Neutrophil (primary cell): ENCODE results near the gene SUMF1.

Experiments used
- H3K27ac ChIP-seq: fragments of 200-600 bp; sonication (generic); 2 replicates; pipeline ENCODE4 v1.5.1; 2016; ENCODE audit warnings: mild to moderate bottlenecking, moderate library complexity
- H3K27me3 ChIP-seq: fragments of 200-600 bp; sonication (generic); 2 replicates; pipeline ENCODE4 v1.6.0; 2016; ENCODE audit warnings: mild to moderate bottlenecking
- H3K36me3 ChIP-seq: fragments of 200-600 bp; sonication (generic); 2 replicates; pipeline ENCODE4 v1.5.1; 2017
- H3K4me1 ChIP-seq, 2 experiments: fragments of 200-600 bp in 1 of 2; sonication (generic) in 1 of 2; 1 replicate in 1 of 2; 2 replicates in 1 of 2; pipeline versions ENCODE4 v1.5.1 to v1.6.1; 2013 to 2016; ENCODE audit warnings: low read depth in 1 of 2, low read length in 1 of 2, mild to moderate bottlenecking in 1 of 2, moderate library complexity in 1 of 2; ENCODE audit not compliant: control insufficient read depth in 1 of 2, insufficient read depth in 1 of 2
- H3K4me3 ChIP-seq, 2 experiments: fragments of 200-600 bp in 1 of 2; sonication (generic) in 1 of 2; 1 replicate in 1 of 2; 2 replicates in 1 of 2; pipeline ENCODE4 v1.5.1; 2013 to 2016; ENCODE audit warnings: low read depth in 1 of 2, low read length in 1 of 2, mild to moderate bottlenecking in 1 of 2, moderate library complexity in 1 of 2
- H3K9me3 ChIP-seq: fragments of 200-600 bp; sonication (generic); 2 replicates; pipeline ENCODE4 v1.5.1; 2016
- CTCF ChIP-seq: fragments of 200-600 bp; sonication (generic); IDR thresholded peaks from 2 replicates; pipeline ENCODE4 v1.5.1; 2016; ENCODE audit warnings: antibody characterized with exemption

The SUMF1 gene

GRCh38 chr3:4351872-4352271, 115.2 kb downstream of the SUMF1 start:
- H3K4me3 ChIP-seq = no peak overlapping the region
- no peak overlapping the region for H3K27ac ChIP-seq
- no peaks in the 10 kb centered on the region for H3K36me3 ChIP-seq
- no peak for TF ChIP-seq CTCF
- no peaks in the 10 kb centered on the region for H3K9me3 ChIP-seq
- peaks cover 0 to 4% of the 10 kb centered on the region in 2 experiments for H3K4me1 ChIP-seq
- no peaks in the 10 kb centered on the region for H3K27me3 ChIP-seq

GRCh38 chr3:4351164-4351855, 115.8 kb downstream of the SUMF1 start:
- Histone ChIP-seq H3K9me3 (no peaks in the 10 kb centered on the region), H3K4me1 (peaks cover 0 to 10% of the 10 kb centered on the region in 2 experiments), H3K27ac (no peak overlapping the region), H3K4me3 (peak overlapping the region; percentile 9 to 42), H3K36me3 (no peaks in the 10 kb centered on the region), H3K27me3 (no peaks in the 10 kb centered on the region)
- no peak for TF ChIP-seq CTCF

GRCh38 chr3:4350789-4351163, 116.3 kb downstream of the SUMF1 start:
- H3K36me3 ChIP-seq = no peaks in the 10 kb centered on the region
- H3K4me3 ChIP-seq = peak overlapping the region; percentile 9 to 42
- peak; percentile 50 for TF ChIP-seq CTCF
- H3K27ac ChIP-seq = no peak overlapping the region
- no peaks in the 10 kb centered on the region for H3K9me3 ChIP-seq
- H3K27me3 ChIP-seq = no peaks in the 10 kb centered on the region
- H3K4me1 ChIP-seq = peaks cover 0 to 15% of the 10 kb centered on the region in 2 experiments

GRCh38 chr3:4343258-4343657, 123.8 kb downstream of the SUMF1 start:
- H3K36me3 ChIP-seq = no peaks in the 10 kb centered on the region
- peaks cover 0 to 20% of the 10 kb centered on the region in 2 experiments for H3K4me1 ChIP-seq
- no peak for TF ChIP-seq CTCF
- no peaks in the 10 kb centered on the region for H3K9me3 ChIP-seq
- H3K27ac ChIP-seq = no peak overlapping the region
- no peaks in the 10 kb centered on the region for H3K27me3 ChIP-seq
- no peak overlapping the region for H3K4me3 ChIP-seq

GRCh38 chr3:4341336-4341675, 125.8 kb downstream of the SUMF1 start:
- Histone ChIP-seq H3K9me3 (no peaks in the 10 kb centered on the region), H3K27ac (no peak overlapping the region)
- TF ChIP-seq CTCF = no peak

More at GRCh38 chr3:4341336-4341675, 125.8 kb downstream of the SUMF1 start:
- no peak overlapping the region for H3K4me3 ChIP-seq
- no peaks in the 10 kb centered on the region for H3K27me3 ChIP-seq
- H3K36me3 ChIP-seq = no peaks in the 10 kb centered on the region
- peaks cover 0 to 14% of the 10 kb centered on the region in 2 experiments for H3K4me1 ChIP-seq
